ENCODE results near the gene BRINP1. TPM values are rescaled to one million over a fixed set of nuclear protein-coding genes. Genes with fewer than 3 reads are reported as not detected.

BRINP1 gene
- total RNA-seq, 1 donor from 2014 or later, result 0.07 TPM

GRCh38 chr9:119307471-119307870 is 61.8 kb downstream of the BRINP1 start:
- H3K27ac Mint-ChIP-seq (ENCODE audit: unreplicated experiment), result no peak overlapping the region
- DNase-seq (ENCODE audit: low spot score), result no peak
- H3K4me3 Mint-ChIP-seq (ENCODE audit: unreplicated experiment), result no peak overlapping the region
- no peak for TF ChIP-seq CTCF (IDR thresholded peaks at IDR 0.05)
- no peaks in the 10 kb centered on the region for H3K9me3 Mint-ChIP-seq (ENCODE audit: low read depth)
- no peaks in the 10 kb centered on the region for H3K27me3 Mint-ChIP-seq (ENCODE audit: low read depth)
- no peaks in the 10 kb centered on the region for H3K36me3 Mint-ChIP-seq (ENCODE audit: low read depth)
- H3K4me1 Mint-ChIP-seq (ENCODE audit: low read depth), result no peaks in the 10 kb centered on the region

GRCh38 chr9:119304555-119304954 is 64.7 kb downstream of the BRINP1 start:
- Mint-ChIP-seq H3K4me3 (ENCODE audit: unreplicated experiment) (no peak overlapping the region), H3K9me3 (ENCODE audit: low read depth) (no peaks in the 10 kb centered on the region), H3K27ac (ENCODE audit: unreplicated experiment) (no peak overlapping the region), H3K4me1 (ENCODE audit: low read depth) (no peaks in the 10 kb centered on the region), H3K27me3 (ENCODE audit: low read depth) (no peaks in the 10 kb centered on the region), H3K36me3 (ENCODE audit: low read depth) (no peaks in the 10 kb centered on the region)
- no peak for TF ChIP-seq CTCF (IDR thresholded peaks at IDR 0.05)
- no peak for DNase-seq (ENCODE audit: low spot score)

- Mint-ChIP-seq H3K27ac (ENCODE audit: unreplicated experiment) (no peak overlapping the region), H3K36me3 (ENCODE audit: low read depth) (no peaks in the 10 kb centered on the region), H3K4me3 (ENCODE audit: unreplicated experiment) (no peak overlapping the region), H3K27me3 (ENCODE audit: low read depth) (no peaks in the 10 kb centered on the region), H3K9me3 (ENCODE audit: low read depth) (no peaks in the 10 kb centered on the region), H3K4me1 (ENCODE audit: low read depth) (no peaks in the 10 kb centered on the region)
- no peak for DNase-seq (ENCODE audit: low spot score)
- TF ChIP-seq CTCF (IDR thresholded peaks at IDR 0.05), result no peak
Measured at GRCh38 chr9:119302988-119303698, 66.1 kb downstream of the BRINP1 start.

- no peaks in the 10 kb centered on the region for H3K27me3 Mint-ChIP-seq (ENCODE audit: low read depth)
- no peak for DNase-seq (ENCODE audit: low spot score)
- no peaks in the 10 kb centered on the region for H3K9me3 Mint-ChIP-seq (ENCODE audit: low read depth)
- H3K4me3 Mint-ChIP-seq (ENCODE audit: unreplicated experiment), result no peak overlapping the region
- no peak for TF ChIP-seq CTCF (IDR thresholded peaks at IDR 0.05)
- no peaks in the 10 kb centered on the region for H3K4me1 Mint-ChIP-seq (ENCODE audit: low read depth)
- H3K27ac Mint-ChIP-seq (ENCODE audit: unreplicated experiment), result no peak overlapping the region
- H3K36me3 Mint-ChIP-seq (ENCODE audit: low read depth), result no peaks in the 10 kb centered on the region
Measured at GRCh38 chr9:119298076-119298853, 71.0 kb downstream of the BRINP1 start.

- Mint-ChIP-seq H3K9me3 (ENCODE audit: low read depth) (no peaks in the 10 kb centered on the region), H3K4me1 (ENCODE audit: low read depth) (no peaks in the 10 kb centered on the region), H3K27me3 (ENCODE audit: low read depth) (peaks cover 5% of the 10 kb centered on the region), H3K4me3 (ENCODE audit: unreplicated experiment) (no peak overlapping the region), H3K36me3 (ENCODE audit: low read depth) (no peaks in the 10 kb centered on the region), H3K27ac (ENCODE audit: unreplicated experiment) (no peak overlapping the region)
- TF ChIP-seq CTCF (IDR thresholded peaks at IDR 0.05), result no peak
- DNase-seq (ENCODE audit: low spot score), result no peak
Measured at GRCh38 chr9:119291554-119291953, 77.7 kb downstream of the BRINP1 start.
